HG02588 (cell line): ENCODE results near the gene ARHGAP20.

Experiments used
- ATAC-seq: cut with Tn5 transposase; IDR thresholded peaks from one replicate; pipeline ENCODE4 v1.9.1; 2021; ENCODE audit warnings: mild to moderate bottlenecking, moderate library complexity; ENCODE audit not compliant: unreplicated experiment

The ARHGAP20 gene

DNA sequence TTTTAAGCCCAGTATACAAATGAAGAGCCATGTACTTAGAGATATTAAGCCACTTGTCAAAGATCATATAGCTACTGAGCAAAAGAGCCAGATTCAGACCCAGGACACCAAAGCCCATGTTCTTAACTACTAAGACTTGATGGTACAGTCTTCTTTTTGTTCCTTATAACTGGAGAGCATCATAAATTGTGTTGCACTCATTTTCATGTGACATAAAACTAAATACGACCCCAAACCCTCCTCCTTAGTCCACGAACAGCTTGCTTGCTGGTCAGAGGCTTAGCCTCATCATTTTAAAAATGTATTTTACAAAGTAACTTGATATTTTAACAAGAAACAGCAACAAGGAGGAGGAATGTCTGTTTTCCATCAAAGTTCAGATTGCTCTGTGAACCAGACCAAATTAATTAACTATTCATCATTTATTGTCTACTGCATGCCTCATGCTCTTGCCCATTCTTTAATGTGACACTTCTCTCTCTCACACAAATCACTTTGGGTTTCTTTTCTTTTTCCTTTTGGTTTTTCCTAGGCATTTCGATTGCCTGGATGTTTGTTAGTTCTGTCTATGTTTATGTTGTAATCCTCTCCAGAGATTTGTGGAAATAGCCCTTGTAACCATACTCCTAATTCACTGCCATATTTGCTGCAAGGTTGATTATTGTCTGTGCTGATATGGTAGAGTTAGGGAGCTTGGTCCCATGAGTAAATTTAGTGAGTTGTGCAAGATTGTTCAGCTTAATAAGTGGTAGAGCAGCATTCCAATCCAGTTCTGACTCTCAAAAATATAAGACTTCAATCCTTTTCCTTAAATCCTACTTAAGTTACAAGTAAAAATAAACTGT lies 8.4 kb upstream of the ARHGAP20 start:
- ATAC-seq: no peak

DNA sequence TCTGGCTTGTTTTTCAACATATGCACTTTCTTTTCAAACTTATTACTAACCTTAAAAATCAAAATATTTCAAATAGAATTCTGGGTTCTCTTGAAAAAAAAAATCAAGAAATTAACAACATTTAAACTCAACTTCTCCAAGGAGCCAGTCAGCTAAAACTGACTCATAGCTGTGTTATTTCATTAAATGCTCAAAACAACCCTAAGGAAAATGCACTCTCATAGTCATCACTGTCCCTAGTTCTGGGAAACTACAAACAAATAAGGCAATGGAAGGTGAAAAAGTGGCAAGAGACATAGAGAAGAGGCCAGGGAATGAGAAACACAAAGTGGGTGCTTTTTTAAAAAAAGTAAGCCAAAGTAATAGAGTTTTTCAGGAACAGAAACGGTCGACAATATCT lies 4.1 kb upstream of the ARHGAP20 start:
- ATAC-seq: no peak

DNA sequence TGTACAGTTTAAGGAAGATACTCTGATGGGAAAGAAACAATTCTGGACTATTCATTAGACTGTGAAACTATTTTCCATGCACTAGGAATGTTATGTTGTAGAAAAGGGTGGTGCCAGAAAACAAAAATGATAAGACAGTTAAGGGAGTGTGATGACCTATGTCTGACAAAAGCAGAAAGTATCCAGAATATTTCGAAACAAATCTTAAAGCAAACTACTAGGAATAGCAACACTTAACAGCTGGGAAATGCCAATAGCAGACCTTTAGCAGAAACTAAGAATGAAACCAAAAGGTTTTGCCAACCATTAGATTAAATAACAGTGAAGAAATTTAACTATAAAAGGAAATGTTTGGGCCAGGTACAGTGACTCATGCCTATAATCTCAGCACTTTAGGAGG lies 3.3 kb upstream of the ARHGAP20 start:
- ATAC-seq: no peak

DNA sequence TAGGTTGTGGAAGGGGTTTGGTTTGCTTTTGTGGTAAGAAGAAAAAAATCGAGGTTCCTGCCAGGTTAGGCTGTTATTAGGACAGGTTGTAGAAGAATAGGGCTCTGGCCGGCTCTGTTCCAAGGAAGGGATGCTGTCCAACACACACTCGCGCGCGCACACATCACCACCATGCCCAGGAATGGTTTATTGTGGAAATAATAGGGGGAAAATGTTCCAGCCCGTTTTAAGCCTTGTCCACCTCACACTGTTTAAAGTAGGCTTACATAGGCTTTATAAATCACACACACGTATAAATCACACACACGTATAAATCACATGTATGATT lies 1.2 kb upstream of the ARHGAP20 start:
- no peak for ATAC-seq

DNA sequence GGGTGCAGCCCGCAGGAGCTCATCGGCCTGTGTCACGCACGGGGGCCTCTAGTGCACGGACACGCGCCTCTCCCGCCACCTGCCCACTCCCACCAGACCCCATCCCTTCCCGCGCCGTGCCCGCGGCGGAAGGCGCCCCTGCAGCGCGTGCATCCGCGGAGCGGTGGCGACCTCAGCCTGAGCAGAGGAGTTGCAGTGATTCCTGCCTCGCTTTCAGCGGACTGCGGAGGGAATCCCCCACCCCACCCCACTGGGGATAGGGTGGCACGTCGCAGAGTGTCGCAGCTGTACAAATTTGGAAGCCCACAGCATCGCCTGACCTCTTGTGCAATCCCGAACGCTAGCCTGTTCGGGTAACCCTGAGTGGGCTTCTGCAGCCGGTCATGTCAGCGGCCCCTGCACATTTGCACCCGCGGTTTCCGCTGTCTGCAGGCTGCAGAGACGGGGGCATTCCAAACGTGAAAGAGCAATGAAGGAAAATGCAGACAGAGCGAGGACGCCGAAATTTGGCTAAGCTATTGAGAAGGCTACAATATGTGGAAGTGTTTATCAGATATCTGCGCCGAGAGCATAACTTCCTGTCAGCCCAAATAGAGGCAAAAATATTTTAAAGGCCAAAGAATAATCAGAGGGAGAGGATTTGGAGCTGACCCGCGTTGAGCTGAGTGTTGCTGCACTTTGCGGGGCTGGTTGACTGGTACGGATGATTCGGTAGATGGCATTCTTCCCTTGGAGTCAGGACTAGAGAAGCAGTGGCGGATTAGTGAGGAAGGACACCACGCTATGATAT lies 617 bp upstream of the ARHGAP20 start:
- no peak for ATAC-seq

DNA sequence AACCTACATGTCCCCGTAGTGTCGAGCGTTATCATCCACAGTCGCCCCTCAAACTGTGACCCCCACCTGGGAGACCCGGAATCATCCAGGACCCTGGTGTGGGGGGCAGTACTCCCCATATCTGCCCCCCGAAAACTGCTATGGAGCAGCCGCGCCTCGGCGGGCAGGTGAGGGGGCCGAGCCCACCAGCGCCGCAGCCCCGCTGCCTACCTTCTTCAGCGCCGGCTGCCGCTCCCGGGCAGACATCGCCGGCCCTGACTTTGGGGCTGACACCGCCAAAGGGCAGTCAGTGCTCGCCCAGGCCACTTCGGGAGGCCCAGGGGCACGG lies 825 bp downstream of the ARHGAP20 start:
- ATAC-seq: no peak

DNA sequence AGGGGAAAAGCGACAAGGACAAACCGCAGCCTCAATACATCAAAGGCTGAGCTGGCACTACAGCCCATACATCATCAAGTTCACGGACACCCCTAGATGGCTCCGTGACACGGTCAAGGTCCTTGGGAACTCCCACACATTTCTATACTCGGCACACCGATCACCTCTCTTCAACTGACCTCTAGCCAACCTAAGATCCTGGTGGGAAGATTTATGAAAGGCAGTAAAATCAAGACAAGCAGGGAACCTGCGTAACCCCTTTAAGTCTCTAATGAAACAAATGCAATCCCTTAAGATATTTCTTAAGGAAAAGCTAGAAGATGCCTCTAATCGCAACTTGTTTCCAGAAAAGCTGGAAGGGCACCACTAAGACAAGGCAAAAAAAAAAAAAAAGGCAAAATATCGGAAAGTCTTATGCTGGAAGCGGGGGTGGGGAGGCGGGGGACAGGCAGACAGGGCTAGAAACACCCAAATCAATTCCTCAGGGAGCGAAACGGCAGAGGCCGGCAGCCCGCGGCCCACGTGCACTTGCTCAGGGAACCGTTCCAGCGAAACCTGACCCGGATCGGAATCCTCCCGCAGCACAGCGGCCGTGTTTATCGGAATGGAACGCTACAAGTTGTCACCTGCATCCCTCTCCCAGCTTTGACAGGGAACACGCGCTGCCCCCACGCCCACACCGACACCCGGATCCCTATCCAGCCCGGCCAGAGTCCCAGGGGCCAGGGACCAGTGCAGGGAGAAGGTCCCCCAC lies 1.4 kb downstream of the ARHGAP20 start:
- no peak for ATAC-seq

DNA sequence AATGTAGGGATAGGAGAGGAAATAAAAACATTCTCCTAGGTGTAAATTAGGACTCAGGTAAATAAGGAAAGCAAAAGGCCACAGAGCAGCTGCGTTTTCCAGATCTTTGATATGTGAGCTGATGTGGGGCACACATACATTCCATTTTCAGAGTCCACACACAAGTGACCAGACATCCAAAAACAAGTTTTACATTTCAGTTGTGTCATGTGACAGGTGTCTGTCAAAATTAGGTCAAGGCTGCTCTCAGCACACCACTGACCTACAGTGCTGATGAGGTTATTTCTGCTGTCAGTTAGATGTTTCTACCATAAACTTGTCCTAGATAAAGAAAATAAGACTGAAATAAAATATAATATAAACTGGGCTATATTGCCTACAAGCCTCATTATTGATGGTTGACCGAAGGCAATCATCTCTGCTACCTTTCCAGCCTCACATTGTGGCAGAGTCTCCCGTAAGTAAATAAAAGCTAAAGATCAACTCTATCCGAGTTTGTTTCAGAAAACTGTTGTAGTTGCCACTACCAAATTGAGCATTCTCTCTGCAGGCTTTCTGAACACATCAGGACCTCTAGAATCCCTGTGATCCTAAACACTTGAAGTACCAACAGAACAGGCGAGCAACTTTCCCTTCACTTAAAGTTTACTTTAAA lies 7.9 kb downstream of the ARHGAP20 start:
- ATAC-seq: no peak

DNA sequence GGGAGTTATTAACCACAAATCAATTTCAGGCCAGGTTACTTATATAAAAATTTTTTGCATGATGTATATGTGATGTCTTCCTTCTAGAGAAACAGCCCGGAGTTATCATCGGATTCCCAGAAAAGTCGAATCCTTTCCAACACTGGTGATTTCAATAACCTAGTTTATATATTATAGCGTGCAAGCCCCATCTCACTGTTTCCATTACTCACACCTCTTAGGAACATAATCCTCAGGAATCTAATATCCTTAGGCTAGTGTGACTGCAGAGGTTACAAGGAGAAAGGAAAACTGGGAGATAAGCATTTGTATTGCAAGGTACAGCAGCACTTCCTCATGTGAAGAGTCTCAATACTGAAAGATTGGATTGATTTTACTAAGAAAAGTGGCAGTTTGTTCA lies 20.3 kb downstream of the ARHGAP20 start:
- ATAC-seq: no peak

DNA sequence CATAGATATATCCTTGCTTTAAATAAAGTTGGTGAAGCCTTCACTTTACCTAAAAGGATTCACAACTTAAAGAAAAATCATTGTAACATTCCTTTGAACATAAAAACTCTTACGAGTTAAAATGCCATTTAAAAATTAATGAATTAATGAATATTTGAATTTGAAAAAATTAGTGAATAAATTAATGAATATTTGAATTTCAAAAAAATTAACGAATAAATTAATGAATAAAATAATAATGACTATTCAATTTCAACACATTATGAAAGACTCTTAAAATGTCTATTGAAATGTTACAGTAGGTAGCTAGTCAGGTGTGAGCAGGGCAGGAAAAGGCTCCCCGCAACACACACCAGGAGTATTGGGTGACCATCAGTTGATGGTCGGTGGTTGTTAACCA lies 22.9 kb downstream of the ARHGAP20 start:
- ATAC-seq: no peak

DNA sequence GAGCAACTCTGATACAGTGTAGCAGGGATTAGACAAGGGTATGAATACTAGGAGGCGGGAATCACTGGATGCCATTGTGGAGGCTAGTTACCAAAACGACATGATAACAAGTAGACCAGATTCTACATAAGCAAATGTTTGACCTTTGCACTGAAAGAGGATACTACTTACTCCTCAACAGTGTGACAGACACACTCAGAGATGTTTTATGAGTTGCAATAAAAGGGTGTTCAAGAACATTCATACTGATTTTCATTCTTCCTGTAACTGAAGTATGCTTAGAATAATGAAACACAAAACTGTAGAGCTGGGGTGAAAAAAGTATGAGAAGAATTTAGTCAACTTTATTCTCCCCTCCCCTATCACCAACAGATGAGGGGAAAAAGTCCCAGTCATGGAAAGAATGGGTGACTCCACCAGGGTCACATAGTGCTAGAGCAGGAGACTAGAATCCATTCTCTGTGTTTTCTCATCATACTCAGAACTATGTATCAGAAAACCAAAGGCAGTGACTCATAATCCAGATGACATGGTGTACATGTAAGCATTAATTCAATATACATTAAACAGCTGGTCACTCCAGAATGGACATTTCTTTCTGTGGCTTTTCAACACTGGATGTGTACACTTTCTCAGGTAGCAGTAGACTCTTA lies 32.8 kb downstream of the ARHGAP20 start:
- no peak for ATAC-seq

DNA sequence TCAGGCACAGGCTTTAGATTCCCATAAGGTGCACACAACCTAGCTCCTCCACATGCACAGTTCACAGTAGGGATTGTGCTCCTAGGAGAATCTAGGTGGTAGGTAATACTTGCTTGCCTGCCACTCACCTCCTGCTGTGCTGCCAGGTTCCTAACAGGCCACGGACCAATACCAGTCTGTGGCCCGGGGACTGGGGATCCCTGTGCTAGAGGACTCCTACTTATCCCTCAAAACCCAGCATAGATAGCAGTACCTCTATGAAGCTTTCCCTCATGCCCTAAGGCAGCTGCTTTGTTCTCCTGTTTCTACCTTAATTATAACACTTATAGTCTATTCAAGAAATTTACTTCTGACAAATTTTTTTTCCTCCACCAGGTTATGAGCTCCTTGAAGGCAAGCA lies 36.7 kb downstream of the ARHGAP20 start:
- no peak for ATAC-seq

DNA sequence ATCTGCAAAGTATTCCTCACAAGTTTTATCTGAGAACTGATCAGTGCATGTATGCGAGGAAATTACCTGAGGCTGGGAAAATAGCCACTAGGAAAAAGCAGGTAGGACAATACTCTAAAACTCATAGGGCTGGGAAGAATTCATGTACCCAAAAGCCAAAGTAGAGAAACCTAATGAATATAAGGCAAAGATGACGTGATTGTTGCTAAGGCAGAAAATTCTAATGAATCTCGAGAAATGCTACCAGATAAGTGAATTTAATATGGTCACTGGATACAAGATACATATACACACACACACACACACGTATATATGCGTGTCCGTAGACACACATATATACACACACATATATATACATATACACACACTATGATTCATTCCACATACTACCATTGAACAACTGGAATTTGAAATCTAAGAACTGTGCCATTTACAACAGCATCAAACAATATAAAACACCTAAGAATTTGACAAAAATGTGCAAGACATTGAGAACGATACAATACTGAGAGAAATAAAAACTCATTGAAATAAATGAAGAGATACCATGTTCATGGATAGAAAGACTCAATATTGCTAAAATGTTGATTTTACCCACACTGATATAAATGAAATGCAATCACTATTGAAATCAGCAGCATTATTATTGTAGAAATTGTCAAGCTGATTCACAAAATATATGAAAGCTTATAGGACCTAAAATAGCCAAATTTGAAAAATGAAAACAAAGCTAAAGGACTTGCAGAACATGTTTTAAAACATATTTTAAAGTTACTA lies 46.4 kb downstream of the ARHGAP20 start:
- ATAC-seq: no peak

DNA sequence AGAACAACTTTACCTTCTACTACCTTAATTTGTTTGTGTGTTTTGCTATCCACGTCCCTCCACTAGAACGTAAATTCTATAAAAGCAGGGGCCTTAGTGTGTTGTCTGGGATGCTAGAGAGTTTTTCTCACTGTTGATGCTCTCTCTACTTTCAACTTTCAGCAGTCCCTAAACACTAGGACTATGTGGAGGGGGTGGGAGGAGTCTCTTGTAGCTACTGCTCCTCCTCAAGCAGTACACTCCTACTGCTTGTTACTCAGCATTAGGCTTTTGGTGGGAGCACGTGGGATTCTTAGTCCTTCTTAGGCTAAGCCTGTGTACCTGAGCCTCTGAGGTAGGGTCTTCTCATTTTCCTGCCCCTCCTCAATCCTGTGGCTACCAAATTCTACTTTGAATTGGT lies 56.3 kb downstream of the ARHGAP20 start:
- ATAC-seq: no peak

DNA sequence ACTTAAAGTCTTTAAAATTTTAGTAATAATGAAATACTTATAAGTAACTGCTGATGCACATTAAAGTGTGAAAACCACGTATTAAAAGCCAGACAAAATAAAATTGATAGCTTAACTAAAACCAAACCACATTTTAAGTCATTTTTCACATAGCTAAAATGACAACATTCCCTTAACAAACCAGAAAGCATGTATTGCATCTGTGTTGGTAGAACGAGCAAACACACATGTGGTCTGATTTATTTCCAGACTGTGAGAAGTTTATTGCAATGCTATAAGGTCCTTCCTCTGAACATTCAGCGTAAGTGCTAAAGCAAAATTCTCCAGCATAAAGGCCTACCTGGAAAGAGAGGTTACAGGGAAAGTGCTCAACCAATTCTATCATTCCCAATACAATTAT lies 57.8 kb downstream of the ARHGAP20 start:
- ATAC-seq: no peak

DNA sequence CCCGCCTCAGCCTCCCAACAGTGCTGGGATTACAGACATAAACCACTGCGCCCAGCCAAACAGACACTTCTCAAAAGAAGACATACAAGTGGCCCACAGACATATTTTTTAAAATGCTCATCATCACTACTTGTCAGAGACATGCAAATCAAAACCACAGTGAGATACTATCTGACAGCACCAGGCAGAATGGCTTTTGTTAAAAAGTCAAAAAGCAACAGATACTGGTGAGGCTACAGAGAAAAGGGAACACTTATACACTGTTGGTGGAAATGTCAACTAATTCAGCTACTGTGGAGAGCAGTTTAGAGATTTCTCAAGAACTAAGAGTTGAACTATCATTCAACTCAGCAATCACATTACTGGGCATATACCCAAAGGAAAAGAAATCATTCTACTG lies 67.0 kb downstream of the ARHGAP20 start:
- ATAC-seq: no peak

DNA sequence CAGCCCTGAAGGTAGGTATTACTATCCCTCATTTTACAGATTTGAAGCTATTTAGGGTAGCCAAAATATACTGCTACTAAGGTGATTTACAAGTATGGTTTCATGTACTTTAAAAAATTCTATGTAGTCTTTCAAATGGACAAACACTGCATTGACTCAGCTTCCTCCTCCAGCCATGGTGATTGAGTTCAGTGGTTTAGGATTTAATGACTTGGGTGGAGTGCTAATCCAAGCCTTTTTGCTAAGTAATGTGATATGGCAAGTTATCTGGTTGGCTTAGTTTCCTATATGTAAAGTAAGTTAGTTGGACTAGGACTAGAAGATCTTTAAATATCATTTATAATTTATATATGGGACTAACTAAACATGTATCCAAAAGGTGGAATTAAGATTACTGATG lies 77.9 kb downstream of the ARHGAP20 start:
- ATAC-seq: no peak

DNA sequence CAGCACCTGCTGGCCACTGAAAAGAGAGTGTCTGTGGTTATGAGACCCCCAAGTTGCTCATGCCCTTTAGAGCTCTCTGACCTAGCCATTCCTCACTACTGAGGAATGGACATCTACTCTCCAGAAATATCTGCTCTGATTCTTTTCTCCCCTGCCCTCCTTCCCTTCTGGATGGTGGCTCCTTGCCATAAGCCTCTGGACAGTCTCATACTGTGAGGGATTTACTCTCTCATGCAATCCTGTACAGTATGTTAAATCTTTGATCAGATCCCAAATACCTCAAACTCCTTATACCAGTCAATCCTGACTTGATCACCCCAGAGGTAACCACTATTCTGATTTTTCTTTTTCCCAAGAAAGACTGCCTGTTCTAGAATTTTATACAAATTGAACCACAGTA lies 80.7 kb downstream of the ARHGAP20 start:
- no peak for ATAC-seq

DNA sequence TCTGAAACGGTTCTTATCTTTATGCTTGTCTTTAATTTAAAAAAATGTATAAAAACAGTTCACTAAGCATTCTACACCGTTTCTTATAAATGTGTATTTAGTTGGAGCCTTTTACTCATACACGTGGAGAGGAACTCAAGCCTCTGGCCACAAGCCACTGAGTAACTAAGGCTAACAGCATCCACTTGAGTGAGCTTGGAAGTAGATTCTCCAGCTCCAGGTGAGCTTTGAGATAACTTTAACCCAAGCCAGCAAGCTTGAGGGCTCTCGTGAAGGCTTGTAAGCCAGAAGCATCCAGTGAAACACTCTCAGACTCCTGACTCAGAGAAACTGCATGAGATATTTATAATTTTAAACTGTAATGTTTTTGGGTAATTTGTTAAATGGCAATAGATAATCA lies 82.6 kb downstream of the ARHGAP20 start:
- no peak for ATAC-seq

DNA sequence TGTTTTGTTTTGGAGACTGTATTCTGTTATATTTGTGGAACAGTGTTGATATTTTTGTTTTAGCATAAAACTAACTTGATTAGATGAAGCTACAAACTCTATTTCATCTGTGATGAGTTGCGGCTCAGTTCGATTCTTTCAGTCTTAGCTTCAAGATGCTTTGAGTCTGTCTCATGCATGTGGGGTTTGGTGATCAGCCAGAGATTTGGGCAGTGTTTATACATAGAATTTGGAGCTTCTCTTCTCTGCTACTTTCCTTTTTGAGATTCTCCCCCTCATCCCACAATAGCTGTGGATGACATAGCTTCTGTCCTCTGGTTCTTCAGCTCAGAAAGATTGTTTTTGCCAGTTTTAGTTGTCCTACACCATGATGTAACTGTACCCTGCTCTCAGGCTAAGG lies 90.4 kb downstream of the ARHGAP20 start:
- no peak for ATAC-seq
